ENCODE data around the gene FAM124A. TPM values are rescaled to one million over a fixed set of nuclear protein-coding genes. Genes with fewer than 3 reads are reported as not detected.

Gene FAM124A
- total and polyA plus RNA-seq, 2 donors (not counting 3 experiments of a cell fraction or from before 2014, with no cell fraction given), result 3.8 to 9.9 TPM

GRCh38 chr13:51325837-51326236, 103.6 kb downstream of the FAM124A start:
- H3K36me3 ChIP-seq (ENCODE audit: control insufficient read depth in 2 of 2, extremely low read depth in 1 of 2, insufficient read depth in 2 of 2, low read length in 2 of 2), result no peaks in the 10 kb centered on the region
- no peak for TF ChIP-seq MYC (IDR thresholded peaks at IDR 0.05; ENCODE audit: low read depth, low read length)
- no peak for TF ChIP-seq POLR2AphosphoS5 (IDR thresholded peaks at IDR 0.05; ENCODE audit: insufficient read depth, low read depth, low read length)
- TF ChIP-seq CTCF (IDR thresholded peaks at IDR 0.05; ENCODE audit: extremely low read depth in 1 of 2, insufficient read depth in 1 of 2, low read depth in 1 of 2, low read length in 2 of 2), result no peak
- no peak for TF ChIP-seq JUN (IDR thresholded peaks at IDR 0.05; ENCODE audit: borderline replicate concordance, insufficient read depth, insufficient read length, low read depth)
- TF ChIP-seq GATA2 (IDR thresholded peaks at IDR 0.05; ENCODE audit: insufficient read depth, insufficient read length, low read depth, low read length), result no peak
- no peak for TF ChIP-seq FOS (IDR thresholded peaks at IDR 0.05; ENCODE audit: borderline replicate concordance, insufficient read depth, low read length)
- TF ChIP-seq EZH2 (IDR thresholded peaks at IDR 0.05; ENCODE audit: borderline replicate concordance, low read depth, low read length, severe bottlenecking), result no peak
- TF ChIP-seq POLR2A (IDR thresholded peaks at IDR 0.05; ENCODE audit: low read depth, low read length), result no peak
- no peak for TF ChIP-seq MAX (IDR thresholded peaks at IDR 0.05; ENCODE audit: insufficient read depth, insufficient read length)
- dilution Hi-C loops (cut with MboI; ENCODE audit: extremely low pct_ligation_motif_present, low sequenced_read_pairs), result no loop called here
- no peaks in the 10 kb centered on the region for H3K79me2 ChIP-seq (ENCODE audit: control insufficient read depth, insufficient read depth, low read length)
- FAIRE-seq (no peak), DNase-seq (ENCODE audit: low read depth, low spot score) (no peak)
- BruUV-seq (replicated peaks), result no TSS peak
- intact Hi-C loops (cut with micrococcal nuclease), result no loop called here
- no peaks in the 10 kb centered on the region for H4K20me1 ChIP-seq (replicated peaks; ENCODE audit: control insufficient read depth, extremely low read depth, insufficient read depth, low read length)
- ChIA-PET POLR2A (no interaction called here), CTCF (no interaction called here)
- no peak overlapping the region for H3K4me3 ChIP-seq (replicated peaks in 1 of 3; ENCODE audit: insufficient read depth in 1 of 3, low read depth in 1 of 3, low read length in 3 of 3)
- H2AFZ ChIP-seq (ENCODE audit: low read depth, low read length), result no peak overlapping the region
- no peak overlapping the region for H3K27ac ChIP-seq (ENCODE audit: insufficient read depth, low read depth, low read length)
- H3K27me3 ChIP-seq (ENCODE audit: control insufficient read depth in 2 of 2, insufficient read depth in 2 of 2, low read length in 2 of 2), result peaks cover 0 to 3% of the 10 kb centered on the region in 2 experiments
- H3K4me2 ChIP-seq (ENCODE audit: insufficient read depth, low read length), result no peak overlapping the region
- no peaks in the 10 kb centered on the region for H3K4me1 ChIP-seq (ENCODE audit: control insufficient read depth, extremely low read depth, insufficient read depth, low read length)
- no peaks in the 10 kb centered on the region for H3K9me1 ChIP-seq (replicated peaks; ENCODE audit: control insufficient read depth, extremely low read depth, insufficient read depth, low read length)
- H3K9ac ChIP-seq (replicated peaks; ENCODE audit: extremely low read depth, insufficient read depth, low read length), result no peak overlapping the region
- no peaks in the 10 kb centered on the region for H3K9me3 ChIP-seq (replicated peaks; ENCODE audit: control insufficient read depth, insufficient read depth, low read length)

Data from endothelial cell of umbilical vein (primary cell).